ENCODE measurements around the gene PLCB3. TPM values are rescaled to one million over a fixed set of nuclear protein-coding genes. Genes with fewer than 3 reads are reported as not detected.
A peak's percentile ranks its signal among the peaks of the same experiment; 100 is the strongest.
"Not testable (repeated sequence)": the region's sequence is repeated elsewhere in the genome, so short reads cannot be mapped to it uniquely, and the experiment has no call there.

The PLCB3 gene
- total RNA-seq, 1 experiment from 2014 or later = 57.4 TPM

GRCh38 chr11:64235437-64236161 is 15.7 kb upstream of the PLCB3 start:
- DNase-seq (ENCODE audit: low read depth) = no peak

GRCh38 chr11:64237484-64237951 is 13.8 kb upstream of the PLCB3 start:
- DNase-seq (ENCODE audit: low read depth) = no peak

GRCh38 chr11:64238076-64238475 is 13.3 kb upstream of the PLCB3 start:
- no peak for DNase-seq (ENCODE audit: low read depth)

GRCh38 chr11:64238999-64239398 is 12.3 kb upstream of the PLCB3 start:
- no peak for DNase-seq (ENCODE audit: low read depth)

- DNase-seq (ENCODE audit: low read depth) = no peak
Measured at GRCh38 chr11:64239662-64240434, 11.5 kb upstream of the PLCB3 start.

- peak; percentile 95 for DNase-seq (ENCODE audit: low read depth)
Measured at GRCh38 chr11:64240435-64241240, 10.7 kb upstream of the PLCB3 start, which contains the start of gene FKBP2. FKBP2 (plus strand) TSS chr11:64241095; CDS start chr11:64242388, 1,293 bp downstream.

- DNase-seq (ENCODE audit: low read depth) = no peak
Measured at GRCh38 chr11:64241241-64241490, 10.2 kb upstream of the PLCB3 start.

- DNase-seq (ENCODE audit: low read depth) = peak; percentile 98
Measured at GRCh38 chr11:64241491-64242374, 9.6 kb upstream of the PLCB3 start.

- DNase-seq (ENCODE audit: low read depth) = no peak
Measured at GRCh38 chr11:64243236-64243854, 8.0 kb upstream of the PLCB3 start.

- no peak for DNase-seq (ENCODE audit: low read depth)
Measured at GRCh38 chr11:64244107-64244506, 7.2 kb upstream of the PLCB3 start.

GRCh38 chr11:64244966-64245365 is 6.4 kb upstream of the PLCB3 start:
- DNase-seq (ENCODE audit: low read depth) = no peak

GRCh38 chr11:64245401-64245796 is 5.9 kb upstream of the PLCB3 start:
- no peak for DNase-seq (ENCODE audit: low read depth)

- DNase-seq (ENCODE audit: low read depth) = peak; percentile 98
Measured at GRCh38 chr11:64245797-64246620, 5.3 kb upstream of the PLCB3 start.

GRCh38 chr11:64246621-64246870 is 4.8 kb upstream of the PLCB3 start:
- not testable (repeated sequence) for DNase-seq (ENCODE audit: low read depth)

- DNase-seq (ENCODE audit: low read depth) = peak; percentile 90
Measured at GRCh38 chr11:64246871-64247728, 4.2 kb upstream of the PLCB3 start, which contains the start of gene PPP1R14B. PPP1R14B (minus strand) TSS chr11:64246943; CDS start chr11:64246673, 270 bp downstream.

- DNase-seq (ENCODE audit: low read depth) = no peak
Measured at GRCh38 chr11:64247729-64248531, 3.4 kb upstream of the PLCB3 start.

- DNase-seq (ENCODE audit: low read depth) = no peak
Measured at GRCh38 chr11:64248578-64248977, 2.8 kb upstream of the PLCB3 start.

- DNase-seq (ENCODE audit: low read depth) = no peak
Measured at GRCh38 chr11:64249038-64249437, 2.3 kb upstream of the PLCB3 start.
